ENCODE results near the gene NOL11.
"Not testable (repeated sequence)": the region's sequence is repeated elsewhere in the genome, so short reads cannot be mapped to it uniquely, and the experiment has no call there.

Gene NOL11

DNA sequence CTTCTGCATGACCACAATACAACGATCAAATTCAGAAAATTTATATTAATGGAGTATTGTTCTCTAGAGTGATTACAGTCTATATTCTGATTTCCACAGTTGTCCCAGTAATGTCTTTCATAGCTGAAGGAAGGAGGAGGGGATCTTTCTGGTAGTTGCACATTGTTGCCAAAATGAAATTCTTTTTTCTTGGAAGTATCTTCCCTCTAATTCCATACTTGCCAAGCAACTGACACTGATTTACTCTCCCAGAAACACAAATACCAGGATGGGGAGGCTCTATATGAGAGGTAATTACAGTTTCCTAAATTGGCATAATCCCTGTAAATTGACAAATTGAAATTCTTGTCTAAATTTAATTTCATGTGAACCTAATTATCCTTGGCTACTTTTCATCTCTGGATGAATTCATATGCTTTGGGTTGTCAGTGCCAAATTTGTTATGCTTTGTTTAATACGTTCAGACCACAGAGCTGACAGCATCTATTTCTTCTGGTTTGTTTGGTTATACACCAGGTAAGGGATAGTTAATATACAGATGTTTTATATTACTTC, 30.0 kb downstream of the NOL11 start:
- H3K4me3 ChIP-seq (ENCODE audit: low read length) = no peak overlapping the region
- H3K27me3 ChIP-seq (ENCODE audit: control insufficient read depth, low read length) = no peaks in the 10 kb centered on the region
- H3K4me1 ChIP-seq (ENCODE audit: control insufficient read depth, low read length) = no peaks in the 10 kb centered on the region
- peaks cover 10% of the 10 kb centered on the region; the same call in 1 of the 2 replicates for H3K9me3 ChIP-seq (ENCODE audit: control insufficient read depth, insufficient read depth, low read length)
- no peaks in the 10 kb centered on the region for H3K79me2 ChIP-seq (ENCODE audit: control insufficient read depth, low read length)
- no peak for TF ChIP-seq EZH2phosphoT487 (IDR thresholded peaks at IDR 0.05; ENCODE audit: borderline replicate concordance, low read length)
- TF ChIP-seq, protein P1, sequence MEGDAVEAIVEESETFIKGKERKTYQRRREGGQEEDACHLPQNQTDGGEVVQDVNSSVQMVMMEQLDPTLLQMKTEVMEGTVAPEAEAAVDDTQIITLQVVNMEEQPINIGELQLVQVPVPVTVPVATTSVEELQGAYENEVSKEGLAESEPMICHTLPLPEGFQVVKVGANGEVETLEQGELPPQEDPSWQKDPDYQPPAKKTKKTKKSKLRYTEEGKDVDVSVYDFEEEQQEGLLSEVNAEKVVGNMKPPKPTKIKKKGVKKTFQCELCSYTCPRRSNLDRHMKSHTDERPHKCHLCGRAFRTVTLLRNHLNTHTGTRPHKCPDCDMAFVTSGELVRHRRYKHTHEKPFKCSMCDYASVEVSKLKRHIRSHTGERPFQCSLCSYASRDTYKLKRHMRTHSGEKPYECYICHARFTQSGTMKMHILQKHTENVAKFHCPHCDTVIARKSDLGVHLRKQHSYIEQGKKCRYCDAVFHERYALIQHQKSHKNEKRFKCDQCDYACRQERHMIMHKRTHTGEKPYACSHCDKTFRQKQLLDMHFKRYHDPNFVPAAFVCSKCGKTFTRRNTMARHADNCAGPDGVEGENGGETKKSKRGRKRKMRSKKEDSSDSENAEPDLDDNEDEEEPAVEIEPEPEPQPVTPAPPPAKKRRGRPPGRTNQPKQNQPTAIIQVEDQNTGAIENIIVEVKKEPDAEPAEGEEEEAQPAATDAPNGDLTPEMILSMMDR (IDR thresholded peaks at IDR 0.05; ENCODE audit: low read depth, low read length, poor library complexity, severe bottlenecking) = no peak
- no peak overlapping the region for H3K4me2 ChIP-seq (ENCODE audit: low read length)
- H3K27ac ChIP-seq (ENCODE audit: low read depth, low read length) = no peak overlapping the region
- H4K20me1 ChIP-seq (ENCODE audit: control insufficient read depth, insufficient read depth, low read depth, low read length) = no peaks in the 10 kb centered on the region
- peaks cover 7% of the 10 kb centered on the region; the same call in 1 of the 2 replicates for H3F3A ChIP-seq (ENCODE audit: control insufficient read depth, insufficient read depth)
- peaks cover 74% of the 10 kb centered on the region for H3K36me3 ChIP-seq (ENCODE audit: control insufficient read depth, low read length)
- H3K9me2 ChIP-seq (replicated peaks; ENCODE audit: control insufficient read depth, low read length) = no peaks in the 10 kb centered on the region

DNA sequence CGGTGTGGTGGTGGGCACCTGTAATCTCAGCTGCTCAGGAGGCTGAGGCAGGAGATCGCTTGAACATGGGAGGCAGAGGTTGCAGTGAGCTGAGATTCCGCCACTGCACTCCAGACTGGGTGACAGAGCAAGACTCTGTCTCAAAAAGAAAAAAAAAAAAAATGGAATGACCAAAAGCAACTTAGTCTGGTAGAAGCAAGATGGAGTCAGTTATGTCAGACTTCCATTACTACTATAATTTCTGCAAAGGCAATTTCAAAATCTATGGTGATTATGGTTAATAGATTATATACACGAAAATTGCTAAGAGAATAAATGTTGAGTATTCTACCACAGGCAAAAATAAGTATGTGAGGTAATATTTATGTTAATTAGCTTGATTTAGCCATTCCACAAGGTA, 32.3 kb downstream of the NOL11 start:
- no peak overlapping the region for H3K27ac ChIP-seq (ENCODE audit: low read depth, low read length)
- no peak overlapping the region for H3K4me2 ChIP-seq (ENCODE audit: low read length)

GRCh38 chr17:67751101-67752074, 33.7 kb downstream of the NOL11 start:
- Histone ChIP-seq H3K4me1 (ENCODE audit: control insufficient read depth, low read length) (no peaks in the 10 kb centered on the region), H3K79me2 (ENCODE audit: control insufficient read depth, low read length) (no peaks in the 10 kb centered on the region), H3K9me2 (replicated peaks; ENCODE audit: control insufficient read depth, low read length) (no peaks in the 10 kb centered on the region), H3K36me3 (ENCODE audit: control insufficient read depth, low read length) (peaks cover 44% of the 10 kb centered on the region), H3K27me3 (ENCODE audit: control insufficient read depth, low read length) (no peaks in the 10 kb centered on the region), H3F3A (ENCODE audit: control insufficient read depth, insufficient read depth) (peaks cover 6% of the 10 kb centered on the region; the same call in 1 of the 2 replicates), H3K27ac (ENCODE audit: low read depth, low read length) (no peak overlapping the region), H3K4me2 (ENCODE audit: low read length) (no peak overlapping the region), H3K9me3 (ENCODE audit: control insufficient read depth, insufficient read depth, low read length) (peaks cover 10% of the 10 kb centered on the region; the same call in 1 of the 2 replicates), H4K20me1 (ENCODE audit: control insufficient read depth, insufficient read depth, low read depth, low read length) (no peaks in the 10 kb centered on the region), H3K4me3 (ENCODE audit: low read length) (no peak overlapping the region)
- TF ChIP-seq, protein P1 (IDR thresholded peaks at IDR 0.05; ENCODE audit: low read depth, low read length, poor library complexity, severe bottlenecking) = no peak
- TF ChIP-seq EZH2phosphoT487 (IDR thresholded peaks at IDR 0.05; ENCODE audit: borderline replicate concordance, low read length) = no peak

More for the DNA sequence above, 32.3 kb downstream of the NOL11 start:
- H3K79me2 ChIP-seq (ENCODE audit: control insufficient read depth, low read length) = no peaks in the 10 kb centered on the region
- H3K4me1 ChIP-seq (ENCODE audit: control insufficient read depth, low read length) = no peaks in the 10 kb centered on the region
- H3K9me2 ChIP-seq (replicated peaks; ENCODE audit: control insufficient read depth, low read length) = no peaks in the 10 kb centered on the region
- peaks cover 10% of the 10 kb centered on the region; the same call in 1 of the 2 replicates for H3K9me3 ChIP-seq (ENCODE audit: control insufficient read depth, insufficient read depth, low read length)
- H3K27me3 ChIP-seq (ENCODE audit: control insufficient read depth, low read length) = no peaks in the 10 kb centered on the region
- H4K20me1 ChIP-seq (ENCODE audit: control insufficient read depth, insufficient read depth, low read depth, low read length) = no peaks in the 10 kb centered on the region
- H3F3A ChIP-seq (ENCODE audit: control insufficient read depth, insufficient read depth) = peaks cover 6% of the 10 kb centered on the region; the same call in 1 of the 2 replicates
- peaks cover 55% of the 10 kb centered on the region for H3K36me3 ChIP-seq (ENCODE audit: control insufficient read depth, low read length)
- H3K4me3 ChIP-seq (ENCODE audit: low read length) = no peak overlapping the region
- TF ChIP-seq, protein P1 (IDR thresholded peaks at IDR 0.05; ENCODE audit: low read depth, low read length, poor library complexity, severe bottlenecking) = no peak
- no peak for TF ChIP-seq EZH2phosphoT487 (IDR thresholded peaks at IDR 0.05; ENCODE audit: borderline replicate concordance, low read length)

- H3K9me2 ChIP-seq (replicated peaks; ENCODE audit: control insufficient read depth, low read length); H3K79me2 ChIP-seq (ENCODE audit: control insufficient read depth, low read length); H3K4me2 ChIP-seq (ENCODE audit: low read length); H4K20me1 ChIP-seq (ENCODE audit: control insufficient read depth, insufficient read depth, low read depth, low read length); H3F3A ChIP-seq (ENCODE audit: control insufficient read depth, insufficient read depth); H3K4me3 ChIP-seq (ENCODE audit: low read length); H3K27ac ChIP-seq (ENCODE audit: low read depth, low read length); H3K27me3 ChIP-seq (ENCODE audit: control insufficient read depth, low read length); H3K4me1 ChIP-seq (ENCODE audit: control insufficient read depth, low read length); H3K9me3 ChIP-seq (ENCODE audit: control insufficient read depth, insufficient read depth, low read length): not testable (repeated sequence)
- peaks cover 37% of the 10 kb centered on the region for H3K36me3 ChIP-seq (ENCODE audit: control insufficient read depth, low read length)
These were observed 34.4 kb downstream of the NOL11 start for GRCh38 chr17:67752160-67752559.

Data from DOHH2 (cell line).